Ascending aorta (tissue), 2 donors: ENCODE results near the gene MEF2A. TPM values are rescaled to one million over a fixed set of nuclear protein-coding genes. Genes with fewer than 3 reads are reported as not detected.

Source experiments
- DNase-seq, 2 donors: peaks; one replicate each; pipeline ENCODE4 v3.0.0-alpha.2; 2019; ENCODE audit warnings: low spot score in 2 of 2
- H3K27ac ChIP-seq, 2 donors: fragments of 200-600 bp; sonication (generic); one replicate each; pipeline ENCODE4 v1.5.1; 2016 to 2017; ENCODE audit warnings: mild to moderate bottlenecking in 1 of 2
- H3K27me3 ChIP-seq: fragments of 200-600 bp; sonication (generic); one replicate; pipeline ENCODE4 v1.5.1; 2017
- H3K36me3 ChIP-seq, 2 donors: fragments of 200-600 bp; sonication (generic); one replicate each; pipeline ENCODE4 v1.5.1; 2016
- H3K4me1 ChIP-seq, 2 donors: fragments of 200-600 bp; sonication (generic); one replicate each; pipeline ENCODE4 v1.5.1; 2016 to 2017; ENCODE audit warnings: mild to moderate bottlenecking in 1 of 2
- H3K4me3 ChIP-seq, 2 donors: fragments of 200-600 bp; sonication (generic); one replicate each; pipeline ENCODE4 v1.5.1; 2016 to 2017; ENCODE audit warnings: mild to moderate bottlenecking in 1 of 2
- H3K9me3 ChIP-seq, 2 donors: fragments of 200-600 bp; sonication (generic); one replicate each; pipeline ENCODE4 v1.5.1; 2016
- CTCF ChIP-seq, 3 experiments: fragments of 200-600 bp in 2 of 3; fragments of 450-650 bp in 1 of 3; sonication (generic) in 2 of 3; IDR thresholded peaks; one replicate each; pipeline ENCODE4 v1.5.1; 2016 to 2019; ENCODE audit warnings: antibody characterized with exemption in 3 of 3, mild to moderate bottlenecking in 1 of 3, moderate library complexity in 1 of 3
- intact Hi-C: fragments of 100-400 bp; cut with DNase I; formaldehyde crosslinking; loops from one replicate; pipeline ENCODE4 v1.15.1; 2023
- total RNA-seq: library from RNA; depleted of rRNA; stranded (reverse); fragments of >200 nt; gene quantifications from one replicate; pipeline ENCODE4 v1.1.0, GENCODE V29; 2016

The MEF2A gene
- total RNA-seq, 1 donor from 2014 or later: 99.4 TPM

DNA sequence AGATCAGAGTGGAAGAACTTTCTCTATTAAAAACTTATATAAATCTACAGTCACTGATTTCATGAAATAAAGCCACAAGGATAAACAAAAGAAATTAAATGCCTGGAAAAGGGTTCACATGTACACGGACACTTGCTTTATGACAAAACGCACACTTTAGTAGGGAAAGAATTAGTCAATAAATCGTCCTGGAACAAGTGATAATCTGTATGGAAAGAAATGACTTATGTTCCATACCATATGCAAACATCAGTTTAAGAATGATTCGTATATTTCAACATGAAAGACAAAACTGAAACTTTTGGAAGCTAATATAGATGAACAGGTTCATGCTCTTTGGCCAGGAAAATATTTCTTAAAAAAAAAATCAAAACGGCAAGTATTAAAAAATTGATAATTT lies 40.2 kb downstream of the MEF2A start:
- Histone ChIP-seq H3K9me3 (no peaks in the 10 kb centered on the region), H3K27me3 (no peaks in the 10 kb centered on the region), H3K27ac (peak overlapping the region in 1 of 2 donors; percentile 40), H3K36me3 (peaks cover 0 to 2% of the 10 kb centered on the region in 2 donors), H3K4me1 (peaks cover 0 to 12% of the 10 kb centered on the region in 2 donors), H3K4me3 (no peak overlapping the region)
- no peak for DNase-seq
- TF ChIP-seq CTCF (IDR thresholded peaks at IDR 0.05): no peak
- intact Hi-C loops: no loop called here

- H3K36me3 ChIP-seq: no peaks in the 10 kb centered on the region
- H3K4me1 ChIP-seq: peaks cover 0 to 13% of the 10 kb centered on the region in 2 donors
- no peaks in the 10 kb centered on the region for H3K27me3 ChIP-seq
- H3K27ac ChIP-seq: no peak overlapping the region
- no peak overlapping the region for H3K4me3 ChIP-seq
- no peak for DNase-seq
- no peaks in the 10 kb centered on the region for H3K9me3 ChIP-seq
- intact Hi-C loops: no loop called here
- no peak for TF ChIP-seq CTCF (IDR thresholded peaks at IDR 0.05)
These were observed 40.9 kb downstream of the MEF2A start for GRCh38 chr15:99606646-99607045.

GRCh38 chr15:99613481-99613880 lies 47.7 kb downstream of the MEF2A start:
- Histone ChIP-seq H3K27ac (peak overlapping the region in 1 of 2 donors; percentile 15), H3K4me1 (peaks cover 6 to 22% of the 10 kb centered on the region in 2 donors)

DNA sequence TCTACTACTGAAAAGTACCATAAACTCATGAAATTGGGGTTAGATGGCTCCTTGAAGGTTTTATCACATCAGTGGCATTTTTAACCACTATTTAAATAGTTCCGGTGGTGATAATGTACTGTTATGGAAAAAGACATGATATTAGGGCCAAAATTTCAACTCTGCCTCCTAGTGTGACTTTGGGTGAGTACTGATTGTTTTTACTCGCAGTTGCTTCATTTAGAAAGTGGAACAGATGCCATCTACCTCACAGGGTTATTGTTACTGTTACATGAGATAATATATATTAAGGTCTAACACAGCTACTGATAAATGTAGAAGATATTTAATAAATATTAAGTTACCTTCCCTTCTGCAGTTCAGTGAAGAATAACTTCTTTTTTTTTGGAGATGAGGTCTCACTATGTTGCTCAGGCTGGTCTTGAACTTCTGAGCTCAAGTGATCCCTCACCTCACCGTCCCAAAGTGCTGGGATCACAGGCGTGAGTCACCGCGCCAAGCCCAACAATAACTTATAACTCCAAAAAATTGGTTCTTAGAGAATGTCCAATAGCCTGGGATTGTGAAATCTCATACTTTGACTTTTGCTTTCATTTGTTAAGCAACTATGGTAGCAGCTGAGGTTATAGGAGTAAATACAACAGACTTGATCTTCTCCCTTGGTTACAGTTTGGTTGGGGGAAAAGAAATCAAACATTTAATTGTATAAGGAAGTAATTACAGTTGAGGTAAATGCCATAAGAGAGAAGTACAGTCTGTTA lies 48.3 kb downstream of the MEF2A start:
- peak overlapping the region; percentile 1 to 60 for H3K27ac ChIP-seq
- H3K4me1 ChIP-seq: peaks cover 6 to 23% of the 10 kb centered on the region in 2 donors
- DNase-seq: no peak
- no peaks in the 10 kb centered on the region for H3K9me3 ChIP-seq
- no peaks in the 10 kb centered on the region for H3K36me3 ChIP-seq
- peak overlapping the region in 1 of 2 donors; percentile 9 for H3K4me3 ChIP-seq
- intact Hi-C loops: loop anchor here (5.0 kb wide), 1 partner anchor 47 kb away; the partner anchor contains the start of gene MEF2A
- no peak for TF ChIP-seq CTCF (IDR thresholded peaks at IDR 0.05)
- no peaks in the 10 kb centered on the region for H3K27me3 ChIP-seq

More at GRCh38 chr15:99613481-99613880, 47.7 kb downstream of the MEF2A start:
- no peak for TF ChIP-seq CTCF (IDR thresholded peaks at IDR 0.05)
- DNase-seq: no peak
- no peaks in the 10 kb centered on the region for H3K9me3 ChIP-seq
- intact Hi-C loops: loop anchor here (5.0 kb wide), 1 partner anchor 46 kb away; the partner anchor contains the start of gene MEF2A
- H3K4me3 ChIP-seq: no peak overlapping the region
- H3K36me3 ChIP-seq: no peaks in the 10 kb centered on the region
- H3K27me3 ChIP-seq: no peaks in the 10 kb centered on the region

GRCh38 chr15:99614749-99615288 lies 49.0 kb downstream of the MEF2A start:
- H3K36me3 ChIP-seq: no peaks in the 10 kb centered on the region
- peak overlapping the region; percentile 1 to 60 for H3K27ac ChIP-seq
- no peaks in the 10 kb centered on the region for H3K27me3 ChIP-seq
- no peak for DNase-seq
- no peaks in the 10 kb centered on the region for H3K9me3 ChIP-seq
- peak overlapping the region in 1 of 2 donors; percentile 9 for H3K4me3 ChIP-seq
- intact Hi-C loops: loop anchor here (5.0 kb wide), 1 partner anchor 48 kb away; the partner anchor contains the start of gene MEF2A
- TF ChIP-seq CTCF (IDR thresholded peaks at IDR 0.05): no peak
- H3K4me1 ChIP-seq: peaks cover 6 to 30% of the 10 kb centered on the region in 2 donors
